H9 (cell line): ENCODE data around the gene TPX2. TPM values are rescaled to one million over a fixed set of nuclear protein-coding genes. Genes with fewer than 3 reads are reported as not detected.

Experiments used
- DNase-seq: peaks from one replicate; pipeline ENCODE4 v3.0.0-alpha.2; 2017
- H2AFZ ChIP-seq: one replicate; pipeline ENCODE4 v1.6.1; 2013; ENCODE audit warnings: mild to moderate bottlenecking, low read length, control low read depth, moderate library complexity
- H2AK5ac ChIP-seq: 2 replicates; pipeline ENCODE4 v1.6.1; 2013; ENCODE audit warnings: low read length, control low read depth, mixed read lengths; ENCODE audit not compliant: insufficient read length
- H2BK120ac ChIP-seq: one replicate; pipeline ENCODE4 v1.6.1; 2013; ENCODE audit warnings: low read depth, mild to moderate bottlenecking, low read length, control low read depth, inconsistent platforms; ENCODE audit not compliant: poor library complexity, severe bottlenecking
- H2BK12ac ChIP-seq: 2 replicates; pipeline ENCODE4 v1.6.1; 2013; ENCODE audit warnings: low read length, control low read depth, mixed read lengths, low read depth; ENCODE audit not compliant: insufficient read length
- H2BK15ac ChIP-seq: 2 replicates; pipeline ENCODE4 v1.6.1; 2013; ENCODE audit warnings: low read depth, low read length, control low read depth
- H2BK20ac ChIP-seq: one replicate; pipeline ENCODE4 v1.6.1; 2013; ENCODE audit warnings: low read depth, mild to moderate bottlenecking, low read length, control low read depth, inconsistent platforms; ENCODE audit not compliant: poor library complexity, severe bottlenecking
- H2BK5ac ChIP-seq: 2 replicates; pipeline ENCODE4 v1.6.1; 2013; ENCODE audit warnings: low read length, control low read depth, mixed read lengths; ENCODE audit not compliant: insufficient read length
- H3K14ac ChIP-seq: 2 replicates; pipeline ENCODE4 v1.6.1; 2013; ENCODE audit warnings: low read length, control low read depth; ENCODE audit not compliant: insufficient read depth
- H3K18ac ChIP-seq: 2 replicates; pipeline ENCODE4 v1.6.1; 2013; ENCODE audit warnings: low read depth, mild to moderate bottlenecking, mixed read lengths, low read length, control low read depth; ENCODE audit not compliant: insufficient read length
- H3K23ac ChIP-seq: 2 replicates; pipeline ENCODE4 v1.6.1; 2013; ENCODE audit warnings: low read length, control low read depth, mixed read lengths, low read depth; ENCODE audit not compliant: insufficient read length
- H3K23me2 ChIP-seq: 2 replicates; pipeline ENCODE4 v1.6.1; 2013; ENCODE audit warnings: low read depth, mild to moderate bottlenecking, mixed read lengths, low read length, control low read depth; ENCODE audit not compliant: insufficient read length, poor library complexity, severe bottlenecking
- H3K27ac ChIP-seq: 2 replicates; pipeline ENCODE4 v1.5.1; 2013; ENCODE audit warnings: low read length, control low read depth, mixed read lengths, low read depth; ENCODE audit not compliant: insufficient read length
- H3K27me3 ChIP-seq: 2 replicates; pipeline ENCODE4 v1.6.1; 2013; ENCODE audit warnings: low read length, control low read depth, inconsistent platforms; ENCODE audit not compliant: insufficient read depth
- H3K4ac ChIP-seq: 2 replicates; pipeline ENCODE4 v1.6.1; 2013; ENCODE audit warnings: low read depth, mild to moderate bottlenecking, control low read depth, inconsistent platforms, low read length, moderate library complexity
- H3K4me1 ChIP-seq: 2 replicates; pipeline ENCODE4 v1.6.1; 2013; ENCODE audit warnings: low read length, control low read depth, inconsistent platforms; ENCODE audit not compliant: insufficient read depth
- H3K4me2 ChIP-seq: 2 replicates; pipeline ENCODE4 v1.6.1; 2013; ENCODE audit warnings: low read length, control low read depth, mixed read lengths; ENCODE audit not compliant: insufficient read length, insufficient read depth
- H3K56ac ChIP-seq: 2 replicates; pipeline ENCODE4 v1.6.1; 2013; ENCODE audit warnings: low read depth, mild to moderate bottlenecking, mixed read lengths, low read length, control low read depth; ENCODE audit not compliant: insufficient read length
- H3K79me1 ChIP-seq: 2 replicates; pipeline ENCODE4 v1.6.1; 2013; ENCODE audit warnings: low read depth, mild to moderate bottlenecking, moderate library complexity, low read length, control low read depth, inconsistent platforms; ENCODE audit not compliant: insufficient read depth, poor library complexity, severe bottlenecking
- H3K79me2 ChIP-seq: 2 replicates; pipeline ENCODE4 v1.6.1; 2013; ENCODE audit warnings: low read length, control low read depth, inconsistent platforms; ENCODE audit not compliant: insufficient read depth
- H3K9ac ChIP-seq: 2 replicates; pipeline ENCODE4 v1.6.1; 2013; ENCODE audit warnings: low read length, control low read depth, mixed read lengths; ENCODE audit not compliant: insufficient read length; ENCODE audit errors: extremely low read depth
- H3K9me3 ChIP-seq: one replicate; pipeline ENCODE4 v1.6.1; 2013; ENCODE audit warnings: low read depth, low read length, inconsistent platforms; ENCODE audit not compliant: control insufficient read depth
- H3T11ph ChIP-seq: one replicate; pipeline ENCODE4 v1.6.1; 2013; ENCODE audit warnings: mild to moderate bottlenecking, low read length, control low read depth, inconsistent platforms
- H4K20me1 ChIP-seq: one replicate; pipeline ENCODE4 v1.6.1; 2013; ENCODE audit not compliant: control insufficient read depth, insufficient read length, insufficient read depth
- H4K5ac ChIP-seq: 2 replicates; pipeline ENCODE4 v1.6.1; 2013; ENCODE audit warnings: low read depth, mild to moderate bottlenecking, mixed read lengths, low read length, control low read depth; ENCODE audit not compliant: insufficient read length
- H4K8ac ChIP-seq: replicated peaks from 2 replicates; pipeline ENCODE4 v1.6.1; 2013; ENCODE audit warnings: low read length, control low read depth, mixed read lengths, low read depth; ENCODE audit not compliant: insufficient read length
- H4K91ac ChIP-seq: 2 replicates; pipeline ENCODE4 v1.6.1; 2013; ENCODE audit warnings: low read depth, mild to moderate bottlenecking, moderate library complexity, mixed read lengths, low read length, control low read depth; ENCODE audit not compliant: insufficient read length
- H3K27ac Mint-ChIP-seq, 3 experiments: 2 replicates in 2 of 3; 3 replicates in 1 of 3; pipeline ENCODE4 v1.8.0; 2020 to 2021; ENCODE audit warnings: mixed read lengths in 3 of 3, mild to moderate bottlenecking in 1 of 3, moderate library complexity in 1 of 3
- H3K27me3 Mint-ChIP-seq: 2 replicates; pipeline ENCODE4 v1.8.0; 2021; ENCODE audit warnings: low read depth, mild to moderate bottlenecking, moderate library complexity, mixed read lengths
- H3K36me3 Mint-ChIP-seq, 3 experiments: 2 replicates in 2 of 3; 3 replicates in 1 of 3; pipeline ENCODE4 v1.8.0; 2020 to 2021; ENCODE audit warnings: low read depth in 3 of 3, mixed read lengths in 3 of 3; ENCODE audit not compliant: insufficient read depth in 1 of 3
- H3K4me1 Mint-ChIP-seq, 2 experiments: 2 replicates each; pipeline ENCODE4 v1.8.0; 2020; ENCODE audit warnings: mixed read lengths in 2 of 2
- H3K4me3 Mint-ChIP-seq, 2 experiments: 2 replicates in 1 of 2; 3 replicates in 1 of 2; pipeline ENCODE4 v1.8.0; 2020 to 2021; ENCODE audit warnings: mild to moderate bottlenecking in 2 of 2, mixed read lengths in 2 of 2, moderate library complexity in 1 of 2
- H3K9me3 Mint-ChIP-seq, 2 experiments: 2 replicates in 1 of 2; 3 replicates in 1 of 2; pipeline ENCODE4 v1.8.0; 2020; ENCODE audit warnings: mild to moderate bottlenecking in 2 of 2, mixed read lengths in 2 of 2, moderate library complexity in 1 of 2
- CTCF ChIP-seq: fragments of 200-600 bp; sonication (generic); conservative IDR thresholded peaks from 3 replicates; pipeline ENCODE4 v1.8.0; 2021; ENCODE audit warnings: antibody characterized with exemption, mild to moderate bottlenecking
- WGBS: extraction: QIAGEN DNeasy Blood & Tissue Kit; methylation state at CpG from one replicate; pipeline ENCODE4 v1.1.7; 2013; ENCODE audit warnings: missing lambda C conversion rate, low lambda C conversion rate, mixed read lengths; ENCODE audit not compliant: insufficient read length; ENCODE audit errors: extremely low coverage; 5-methylcytosine and 5-hydroxymethylcytosine counted together
- total RNA-seq: library from RNA; stranded (reverse); gene quantifications from 2 replicates; pipeline ENCODE4 v1.2.1, GENCODE V29; 2021

The TPX2 gene
- total RNA-seq, 1 experiment from 2014 or later: 161 TPM

GRCh38 chr20:31716818-31717477, 22.1 kb upstream of the TPX2 start:
- H4K91ac ChIP-seq: no peak overlapping the region
- no peak overlapping the region for H2BK15ac ChIP-seq
- no peak overlapping the region for H2BK12ac ChIP-seq
- no peak overlapping the region for H3K14ac ChIP-seq
- no peaks in the 10 kb centered on the region for H4K20me1 ChIP-seq
- H3K79me2 ChIP-seq: peaks cover 7% of the 10 kb centered on the region; the same call in 1 of the 2 replicates
- H3K23me2 ChIP-seq: peaks cover 20% of the 10 kb centered on the region
- WGBS: no CpG with 5 or more reads among the region's 5 CpGs
- no peak for TF ChIP-seq CTCF
- Mint-ChIP-seq H3K9me3 (no peaks in the 10 kb centered on the region), H3K27me3 (no peaks in the 10 kb centered on the region), H3K27ac (peak overlapping the region; percentile 4 to 66 (median 9); a peak in 4 of 7 replicates), H3K4me1 (peaks cover 85 to 92% of the 10 kb centered on the region in 2 experiments), H3K36me3 (peaks cover 7 to 61% (median 61%) of the 10 kb centered on the region in 3 experiments; a peak in 6 of 7 replicates), H3K4me3 (no peak overlapping the region)
- H3K18ac ChIP-seq: no peak overlapping the region
- H3K4me1 ChIP-seq: peaks cover 28% of the 10 kb centered on the region
- no peak for DNase-seq
- no peak overlapping the region for H3T11ph ChIP-seq
- no peak overlapping the region for H3K4me2 ChIP-seq
- no peak overlapping the region for H2AK5ac ChIP-seq
- no peaks in the 10 kb centered on the region for H3K27me3 ChIP-seq
- no peak overlapping the region for H4K8ac ChIP-seq
- H2BK20ac ChIP-seq: no peak overlapping the region
- no peak overlapping the region for H4K5ac ChIP-seq
- no peak overlapping the region for H2BK5ac ChIP-seq
- no peak overlapping the region for H3K4ac ChIP-seq
- H3K79me1 ChIP-seq: no peaks in the 10 kb centered on the region
- H2BK120ac ChIP-seq: no peak overlapping the region
- H3K9ac ChIP-seq: no peak overlapping the region
- no peak overlapping the region for H2AFZ ChIP-seq
- H3K27ac ChIP-seq: no peak overlapping the region
- H3K9me3 ChIP-seq: no peaks in the 10 kb centered on the region
- no peak overlapping the region for H3K56ac ChIP-seq
- no peak overlapping the region for H3K23ac ChIP-seq
